ENCODE measurements around the gene POLR2F. TPM values are rescaled to one million over a fixed set of nuclear protein-coding genes. Genes with fewer than 3 reads are reported as not detected.

The POLR2F gene
- total RNA-seq, 1 experiment from 2014 or later, result 141 TPM

DNA sequence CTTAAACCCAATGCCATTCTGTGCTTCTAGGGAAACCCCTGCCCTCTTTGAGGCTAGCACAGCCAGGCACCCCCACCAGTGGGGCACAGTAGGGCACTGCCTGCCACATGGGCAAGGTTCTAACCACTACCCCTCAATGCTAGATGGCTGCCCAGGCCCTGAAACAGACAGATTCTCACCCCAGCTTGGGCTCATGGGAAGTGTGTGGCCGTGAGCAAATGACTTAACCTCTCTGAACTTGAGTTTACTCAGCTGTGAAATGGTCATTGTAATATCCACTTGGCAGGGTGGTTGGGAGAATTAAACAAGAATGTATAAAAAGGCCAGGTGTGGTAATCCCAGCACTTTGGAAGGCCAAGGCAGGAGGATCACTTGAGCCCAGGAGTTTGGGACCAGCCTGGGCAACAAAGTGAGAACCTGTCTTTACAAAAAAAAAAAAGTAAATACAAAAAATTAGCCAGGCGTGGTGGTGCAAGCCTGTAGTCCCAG is 22.5 kb upstream of the POLR2F start:
- H3K27ac ChIP-seq (ENCODE audit: insufficient read length, low read depth, low read length), result no peak overlapping the region
- no peak overlapping the region for H2AFZ ChIP-seq (ENCODE audit: low read length)
- no peak overlapping the region for H3K4me2 ChIP-seq (ENCODE audit: insufficient read depth, insufficient read length, low read length)
- no peak overlapping the region for H3K23ac ChIP-seq (ENCODE audit: insufficient read length, low read depth, low read length)
- DNase-seq, result no peak
- H3K4ac ChIP-seq (ENCODE audit: low read depth, low read length), result no peak overlapping the region
- H2BK120ac ChIP-seq (ENCODE audit: low read depth, low read length, poor library complexity, severe bottlenecking), result no peak overlapping the region
- no peaks in the 10 kb centered on the region for H3K4me1 ChIP-seq (ENCODE audit: insufficient read depth, low read length)
- no peaks in the 10 kb centered on the region for H3K23me2 ChIP-seq (ENCODE audit: insufficient read length, low read depth, low read length, poor library complexity, severe bottlenecking)
- H2BK12ac ChIP-seq (ENCODE audit: insufficient read length, low read depth, low read length), result no peak overlapping the region
- no peak overlapping the region for H3K56ac ChIP-seq (ENCODE audit: insufficient read length, low read depth, low read length)
- H4K20me1 ChIP-seq (ENCODE audit: control insufficient read depth, insufficient read depth, insufficient read length), result no peaks in the 10 kb centered on the region
- Mint-ChIP-seq H3K36me3 (ENCODE audit: insufficient read depth in 1 of 3, low read depth in 3 of 3) (peaks cover 0 to 56% (median 21%) of the 10 kb centered on the region in 3 experiments; a peak in 6 of 7 replicates), H3K4me3 (no peak overlapping the region), H3K27me3 (ENCODE audit: low read depth) (no peaks in the 10 kb centered on the region), H3K27ac (no peak overlapping the region), H3K4me1 (peaks cover 8 to 9% of the 10 kb centered on the region in 2 experiments), H3K9me3 (no peaks in the 10 kb centered on the region)
- H2BK15ac ChIP-seq (ENCODE audit: low read depth, low read length), result no peak overlapping the region; the same call in 1 of the 2 replicates
- no peaks in the 10 kb centered on the region for H3K9me3 ChIP-seq (ENCODE audit: control insufficient read depth, low read depth, low read length)
- WGBS (ENCODE audit: extremely low coverage, insufficient read length, low lambda C conversion rate), result no CpG with 5 or more reads among the region's 2 CpGs
- H3K27me3 ChIP-seq (ENCODE audit: insufficient read depth, low read length), result no peaks in the 10 kb centered on the region
- no peaks in the 10 kb centered on the region for H3K79me1 ChIP-seq (ENCODE audit: insufficient read depth, low read depth, low read length, poor library complexity, severe bottlenecking)
- H2BK5ac ChIP-seq (ENCODE audit: insufficient read length, low read length), result no peak overlapping the region
- H2AK5ac ChIP-seq (ENCODE audit: insufficient read length, low read length), result no peak overlapping the region
- no peak overlapping the region for H4K8ac ChIP-seq (replicated peaks; ENCODE audit: insufficient read length, low read depth, low read length)
- no peak overlapping the region for H3K9ac ChIP-seq (ENCODE audit: extremely low read depth, insufficient read length, low read length)
- H4K91ac ChIP-seq (ENCODE audit: insufficient read length, low read depth, low read length), result no peak overlapping the region
- no peak overlapping the region for H3K14ac ChIP-seq (ENCODE audit: insufficient read depth, low read length)
- H3T11ph ChIP-seq (ENCODE audit: low read length), result no peak overlapping the region
- no peak for TF ChIP-seq CTCF (conservative IDR thresholded peaks at IDR 0.05)
- no peak overlapping the region for H2BK20ac ChIP-seq (ENCODE audit: low read depth, low read length, poor library complexity, severe bottlenecking)
- no peaks in the 10 kb centered on the region for H3K79me2 ChIP-seq (ENCODE audit: insufficient read depth, low read length)
- no peak overlapping the region for H3K18ac ChIP-seq (ENCODE audit: insufficient read length, low read depth, low read length)
- no peak overlapping the region for H4K5ac ChIP-seq (ENCODE audit: insufficient read length, low read depth, low read length)

All from H9 (cell line).